Stimulated activated CD4-positive, alpha-beta T cell treated with anti-CD3 and anti-CD28 coated beads, Interleukin-1b, Interleukin-23, amount 100 ng/mL, for 4 hours (primary cell): ENCODE results near the gene CCT6A.
A peak's percentile ranks its signal among the peaks of the same experiment; 100 is the strongest.
"Not testable (repeated sequence)": the region's sequence is repeated elsewhere in the genome, so short reads cannot be mapped to it uniquely, and the experiment has no call there.

ENCODE experiments used
- DNase-seq, 2 donors: peaks; one replicate each; pipeline ENCODE4 v3.0.0-alpha.2; 2020; ENCODE audit warnings: low read depth in 2 of 2

Gene CCT6A

DNA sequence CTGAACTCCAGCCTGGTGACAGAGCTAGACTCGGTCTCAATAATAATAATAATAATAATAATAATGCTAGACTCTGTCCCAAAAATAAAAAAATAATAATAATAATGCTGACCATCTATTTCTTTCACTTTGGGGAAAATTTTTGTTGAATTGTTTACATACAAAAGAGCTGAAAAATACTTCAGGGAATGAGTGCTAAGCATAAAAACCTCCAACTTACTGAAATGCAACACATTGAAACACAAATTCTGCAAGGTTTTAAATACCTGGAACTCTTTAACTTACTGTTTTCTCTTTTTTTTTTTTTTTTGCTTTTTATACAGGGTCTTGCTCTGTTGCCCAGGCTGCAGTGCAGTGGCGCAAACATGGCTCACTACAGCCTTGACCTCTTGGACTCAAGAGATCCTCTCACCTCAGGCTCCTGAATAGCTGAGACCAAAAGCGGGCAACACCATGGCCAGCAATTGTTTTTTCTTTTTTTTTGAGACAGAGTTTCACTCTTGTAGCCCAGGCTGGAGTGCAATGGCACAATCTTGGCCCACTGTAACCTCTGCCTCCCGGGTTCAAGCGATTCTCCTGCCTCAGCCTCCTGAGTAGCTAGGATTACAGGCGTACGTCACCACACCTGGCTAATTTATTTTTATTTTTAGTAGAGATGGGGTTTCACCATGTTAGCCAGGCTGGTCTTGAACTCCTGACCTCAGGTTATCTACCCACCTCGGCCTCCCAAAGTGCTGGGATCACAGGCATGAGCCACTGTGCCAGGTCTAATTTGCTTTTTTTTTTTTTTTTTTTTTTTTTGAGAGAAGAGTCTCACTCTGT, 46.8 kb downstream of the CCT6A start:
- not testable (repeated sequence) for DNase-seq

DNA sequence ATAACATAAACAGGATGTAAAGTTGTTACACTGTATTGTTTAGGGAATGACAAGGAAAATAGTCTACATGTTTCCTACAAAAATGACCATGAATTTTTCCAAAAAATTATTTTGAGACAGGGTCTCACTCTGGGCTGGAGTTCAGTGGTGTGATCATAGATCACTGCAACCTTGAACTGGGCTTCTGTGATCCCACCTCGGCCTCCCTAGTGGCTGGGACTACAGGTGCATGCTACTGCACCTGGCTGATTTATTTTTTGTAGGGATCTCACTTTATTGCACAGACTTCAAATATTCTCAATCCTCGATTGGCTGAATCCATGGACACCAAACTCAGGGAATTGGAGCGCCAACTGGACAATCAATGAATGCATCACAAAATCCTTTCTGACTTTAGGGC, 48.1 kb downstream of the CCT6A start:
- no peak for DNase-seq

DNA sequence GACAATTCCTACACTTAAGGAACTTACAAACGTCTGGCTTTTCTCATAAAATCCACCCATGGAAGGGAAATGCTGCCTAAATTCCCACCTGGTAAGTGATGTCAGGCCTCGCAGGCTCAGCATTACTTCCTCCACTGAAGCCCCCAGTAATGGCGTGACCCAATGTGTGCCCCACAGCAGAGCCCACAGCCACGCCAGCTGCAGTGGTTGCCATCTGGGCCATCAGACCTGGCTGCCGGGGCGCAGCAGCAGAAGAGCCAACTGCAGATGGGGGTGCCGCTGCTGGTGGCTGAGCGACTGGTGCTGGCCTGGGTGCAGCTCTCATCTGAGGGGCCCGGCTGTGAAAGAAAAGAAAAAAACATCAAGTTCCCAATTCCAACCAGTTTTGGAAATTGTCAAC, 52.6 kb downstream of the CCT6A start:
- not testable (repeated sequence) for DNase-seq

DNA sequence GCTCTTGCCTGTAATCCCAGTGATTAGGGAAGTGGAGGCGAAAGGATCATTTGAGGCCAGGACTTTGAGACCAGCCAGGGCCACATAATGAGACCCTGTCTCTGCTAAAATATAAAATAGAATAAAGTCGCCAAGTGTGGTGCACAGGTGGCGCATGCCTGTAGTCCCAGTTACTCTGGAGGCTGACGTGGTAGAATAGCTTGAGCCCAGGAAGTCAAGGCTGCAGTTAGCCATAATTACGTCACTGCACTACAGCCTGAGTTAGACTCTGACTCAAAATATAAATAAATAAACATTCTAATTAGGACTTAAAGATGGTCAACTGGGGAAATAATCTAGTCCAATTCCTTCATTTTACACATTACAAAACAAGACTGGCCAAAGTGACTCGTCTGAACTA, 53.9 kb downstream of the CCT6A start:
- DNase-seq: no peak

DNA sequence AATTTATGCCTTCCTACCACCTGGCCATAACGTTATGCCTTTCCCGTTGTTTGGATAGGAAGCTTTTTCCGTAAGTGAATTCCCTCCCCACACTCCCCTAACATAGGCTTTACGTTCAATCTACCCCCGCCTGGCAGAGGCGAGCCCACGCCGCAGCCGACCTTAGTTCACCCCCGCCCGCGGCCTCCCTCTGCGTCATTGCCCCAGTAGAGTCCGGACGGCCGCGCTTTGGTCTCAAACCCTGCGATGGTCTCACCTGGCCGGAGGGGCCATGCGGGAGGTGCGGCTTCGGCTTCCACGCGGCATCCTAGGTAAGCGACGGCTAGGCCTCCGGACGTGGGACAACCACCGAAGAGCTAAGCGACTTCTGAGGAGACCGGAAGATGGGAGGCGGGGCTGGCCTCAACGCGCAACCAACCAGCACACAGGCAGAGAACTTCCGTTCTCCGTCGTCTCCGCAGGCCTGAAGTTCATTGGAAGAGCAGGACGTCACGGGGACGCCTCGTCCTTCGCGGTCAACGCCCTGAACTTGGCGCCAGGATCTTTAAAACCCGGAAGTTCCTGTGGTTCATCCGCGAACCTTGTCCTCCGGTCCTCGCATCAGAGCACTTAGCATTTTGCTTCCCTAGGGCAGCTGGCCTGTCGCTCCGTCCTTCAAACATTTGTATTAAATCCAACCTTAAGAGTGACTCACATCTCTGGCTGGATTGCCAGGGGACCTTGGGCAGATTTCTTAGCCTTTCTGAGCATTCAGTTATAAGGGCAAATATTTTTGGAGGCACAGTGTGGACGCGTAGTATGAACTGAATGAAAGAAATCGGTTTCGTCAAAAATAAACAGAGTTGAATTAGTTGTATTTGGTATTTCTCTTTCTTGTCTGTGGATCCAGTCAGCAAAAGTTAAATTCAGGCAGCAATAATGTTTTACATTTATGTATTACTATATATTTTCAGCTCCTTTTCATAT, 54.8 kb downstream of the CCT6A start, which contains the start of gene CHCHD2:
Gene CHCHD2, minus strand, starts transcription at position 369 of the 966 bp plus-strand sequence. Its CDS starts 63 bp downstream, at position 306.
- peak; percentile 79 to 84 for DNase-seq

DNA sequence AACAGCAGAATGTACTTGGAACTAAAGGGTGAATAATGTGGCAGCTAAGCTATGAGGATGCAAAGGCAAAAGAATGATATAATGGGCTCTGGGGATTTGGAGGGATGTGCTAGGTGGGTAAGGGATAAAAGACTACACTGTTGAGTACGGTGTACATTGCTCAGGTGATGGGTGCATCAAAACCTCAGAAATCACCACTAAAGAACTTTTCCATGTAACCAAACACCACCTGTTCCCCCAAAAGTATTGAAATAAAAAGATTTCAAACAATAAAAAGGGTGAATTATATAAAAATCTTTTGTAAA, 56.3 kb downstream of the CCT6A start:
- DNase-seq: no peak

DNA sequence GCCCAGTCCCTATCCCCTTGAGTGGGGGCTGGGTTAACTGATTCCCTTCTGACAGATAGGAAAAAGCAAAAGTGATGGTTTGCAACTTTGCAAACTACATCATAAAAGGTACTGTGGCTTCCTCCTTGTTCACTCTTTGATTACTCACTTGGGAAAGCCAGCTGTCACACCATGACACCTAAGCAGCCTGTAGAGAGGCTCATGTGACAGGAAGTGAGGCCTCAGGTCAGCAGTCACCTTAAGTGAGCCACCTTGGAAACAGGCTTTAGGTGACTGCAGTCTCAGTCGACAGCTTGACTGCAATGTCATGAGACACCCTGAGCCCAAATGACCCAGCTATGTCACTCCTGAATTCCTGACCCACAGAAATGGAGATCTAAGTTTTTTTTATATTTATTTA, 59.0 kb downstream of the CCT6A start:
- no peak for DNase-seq

DNA sequence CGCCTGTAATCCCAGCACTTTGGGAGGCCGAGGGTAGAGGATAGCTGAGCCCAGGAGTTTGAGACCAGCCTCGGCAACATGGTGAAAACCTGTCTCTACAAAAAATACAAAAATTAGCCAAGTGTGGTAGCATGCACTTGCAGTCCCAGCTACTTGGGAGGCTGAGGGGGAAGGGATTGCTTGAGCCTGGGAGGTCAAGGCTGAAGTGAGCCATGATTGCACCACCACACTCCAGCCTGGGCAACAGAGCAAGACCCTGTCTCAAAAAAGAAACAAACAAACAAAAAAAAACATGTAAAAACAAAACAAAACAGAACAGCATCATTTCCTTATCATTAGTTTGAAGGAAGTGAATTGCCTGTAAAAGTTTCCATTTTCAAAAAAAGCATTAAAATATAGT, 60.7 kb downstream of the CCT6A start:
- not testable (repeated sequence) for DNase-seq
